Measurements from ENCODE around the gene BRICD5. TPM values are rescaled to one million over a fixed set of nuclear protein-coding genes. Genes with fewer than 3 reads are reported as not detected.
"Not testable (repeated sequence)": the region's sequence is repeated elsewhere in the genome, so short reads cannot be mapped to it uniquely, and the experiment has no call there.

BRICD5 gene
- total RNA-seq, 6 experiments from 2014 or later, result 1.1 to 2.6 (median 1.8) TPM

GRCh38 chr16:2205104-2205966 is 5.3 kb downstream of the BRICD5 start, which contains the start of gene MLST8:
MLST8 (plus strand) TSS chr16:2205454; CDS start chr16:2206086, 632 bp downstream.
- no peaks in the 10 kb centered on the region for H3K9me3 Mint-ChIP-seq

DNA sequence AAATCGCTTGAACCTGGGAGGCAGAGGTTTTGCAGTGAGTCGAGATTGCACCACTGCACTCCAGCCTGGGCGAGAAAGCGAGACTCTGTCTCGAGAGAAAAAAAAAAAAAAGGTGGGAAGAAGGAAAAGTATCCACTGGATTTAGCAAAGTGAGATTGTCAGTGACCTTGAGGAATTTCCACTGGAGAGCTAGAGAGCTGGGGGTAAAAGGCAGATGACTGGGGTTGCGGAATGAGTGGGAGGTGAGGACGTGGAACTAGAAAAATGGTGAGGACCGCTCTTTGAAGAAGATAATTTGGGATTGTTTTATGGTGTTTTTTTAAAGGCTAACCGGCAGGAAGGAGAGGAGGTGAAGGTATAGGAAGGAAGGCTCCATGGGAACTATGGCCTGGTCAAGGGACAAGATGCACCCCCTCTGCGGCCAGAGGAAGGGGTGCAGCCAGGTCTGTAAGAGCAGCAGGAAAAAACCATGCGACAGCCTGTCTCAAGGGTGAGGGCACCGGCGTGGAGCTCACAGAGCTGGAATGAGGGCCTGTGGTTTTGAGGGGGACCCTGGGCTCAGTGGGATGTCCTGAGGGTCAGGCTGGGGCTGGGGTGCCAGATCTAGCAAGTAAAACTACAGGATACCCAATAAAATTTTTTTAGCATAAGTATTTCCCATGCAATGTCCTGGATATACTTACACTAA is 6.1 kb downstream of the BRICD5 start:
- peaks cover 6% of the 10 kb centered on the region for H3K27me3 Mint-ChIP-seq (ENCODE audit: insufficient read depth)

More at GRCh38 chr16:2205104-2205966, 5.3 kb downstream of the BRICD5 start, which contains the start of gene MLST8:
- peak within 1 kb of the TSS; percentile 73 for H3K27ac Mint-ChIP-seq
- H3K4me1 Mint-ChIP-seq (ENCODE audit: low read depth), result peaks cover 13% of the 10 kb centered on the region
- peak; percentile 58 for DNase-seq
- H3K4me3 Mint-ChIP-seq, result peak within 1 kb of the TSS; percentile 86
- TF ChIP-seq, protein P1, sequence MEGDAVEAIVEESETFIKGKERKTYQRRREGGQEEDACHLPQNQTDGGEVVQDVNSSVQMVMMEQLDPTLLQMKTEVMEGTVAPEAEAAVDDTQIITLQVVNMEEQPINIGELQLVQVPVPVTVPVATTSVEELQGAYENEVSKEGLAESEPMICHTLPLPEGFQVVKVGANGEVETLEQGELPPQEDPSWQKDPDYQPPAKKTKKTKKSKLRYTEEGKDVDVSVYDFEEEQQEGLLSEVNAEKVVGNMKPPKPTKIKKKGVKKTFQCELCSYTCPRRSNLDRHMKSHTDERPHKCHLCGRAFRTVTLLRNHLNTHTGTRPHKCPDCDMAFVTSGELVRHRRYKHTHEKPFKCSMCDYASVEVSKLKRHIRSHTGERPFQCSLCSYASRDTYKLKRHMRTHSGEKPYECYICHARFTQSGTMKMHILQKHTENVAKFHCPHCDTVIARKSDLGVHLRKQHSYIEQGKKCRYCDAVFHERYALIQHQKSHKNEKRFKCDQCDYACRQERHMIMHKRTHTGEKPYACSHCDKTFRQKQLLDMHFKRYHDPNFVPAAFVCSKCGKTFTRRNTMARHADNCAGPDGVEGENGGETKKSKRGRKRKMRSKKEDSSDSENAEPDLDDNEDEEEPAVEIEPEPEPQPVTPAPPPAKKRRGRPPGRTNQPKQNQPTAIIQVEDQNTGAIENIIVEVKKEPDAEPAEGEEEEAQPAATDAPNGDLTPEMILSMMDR (IDR thresholded peaks at IDR 0.05), result peak; percentile 51
- peaks cover 6% of the 10 kb centered on the region for H3K27me3 Mint-ChIP-seq (ENCODE audit: insufficient read depth)
- peaks cover 11% of the 10 kb centered on the region; the same call in 1 of the 2 replicates for H3K36me3 Mint-ChIP-seq (ENCODE audit: low read depth)

GRCh38 chr16:2203119-2203688 is 7.5 kb downstream of the BRICD5 start:
- not testable (repeated sequence) for H3K27ac Mint-ChIP-seq, H3K9me3 Mint-ChIP-seq, DNase-seq
- Mint-ChIP-seq H3K27me3 (ENCODE audit: insufficient read depth) (peaks cover 12% of the 10 kb centered on the region), H3K4me3 (peak overlapping the region; percentile 30; the same call in 1 of the 2 replicates), H3K36me3 (ENCODE audit: low read depth) (peaks cover 11% of the 10 kb centered on the region; the same call in 1 of the 2 replicates), H3K4me1 (ENCODE audit: low read depth) (peaks cover 13% of the 10 kb centered on the region)

More for the DNA sequence above, 6.1 kb downstream of the BRICD5 start:
- Mint-ChIP-seq H3K4me3 (peak overlapping the region; percentile 79), H3K4me1 (ENCODE audit: low read depth) (peaks cover 13% of the 10 kb centered on the region), H3K9me3 (no peaks in the 10 kb centered on the region), H3K27ac (peak overlapping the region; percentile 37), H3K36me3 (ENCODE audit: low read depth) (peaks cover 11% of the 10 kb centered on the region; the same call in 1 of the 2 replicates)
- DNase-seq, result no peak
- TF ChIP-seq, protein P1 (IDR thresholded peaks at IDR 0.05), result no peak

DNA sequence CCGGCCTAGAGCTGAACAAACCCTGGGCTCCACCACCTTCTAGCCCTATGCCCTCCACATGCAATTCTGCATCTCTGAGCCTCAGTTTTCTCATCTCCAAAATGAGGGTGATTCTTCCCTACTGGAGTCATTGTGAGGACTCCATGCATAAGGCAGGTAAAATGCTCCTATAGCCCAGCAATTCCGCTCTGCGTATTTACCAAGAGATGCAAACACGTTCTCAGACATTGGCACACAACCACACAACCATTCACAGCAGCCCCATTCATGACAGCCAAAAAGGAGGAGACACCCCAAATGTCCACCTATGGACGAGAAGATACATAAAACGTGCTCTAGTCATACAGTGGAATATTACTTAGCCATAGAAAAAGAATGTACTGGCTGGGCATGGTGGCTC is 10.3 kb downstream of the BRICD5 start:
- Mint-ChIP-seq H3K9me3 (no peaks in the 10 kb centered on the region), H3K27ac (no peak overlapping the region), H3K4me1 (ENCODE audit: low read depth) (peaks cover 7% of the 10 kb centered on the region), H3K4me3 (no peak overlapping the region), H3K36me3 (ENCODE audit: low read depth) (no peaks in the 10 kb centered on the region), H3K27me3 (ENCODE audit: insufficient read depth) (peaks cover 16% of the 10 kb centered on the region)
- TF ChIP-seq, protein P1 (IDR thresholded peaks at IDR 0.05), result no peak
- no peak for DNase-seq

- Mint-ChIP-seq H3K4me1 (ENCODE audit: low read depth) (peaks cover 5% of the 10 kb centered on the region), H3K27me3 (ENCODE audit: insufficient read depth) (peaks cover 18% of the 10 kb centered on the region), H3K36me3 (ENCODE audit: low read depth) (no peaks in the 10 kb centered on the region), H3K4me3 (no peak overlapping the region), H3K9me3 (no peaks in the 10 kb centered on the region), H3K27ac (no peak overlapping the region)
- no peak for DNase-seq
- TF ChIP-seq, protein P1 (IDR thresholded peaks at IDR 0.05), result no peak
Measured at GRCh38 chr16:2199621-2200139, 11.0 kb downstream of the BRICD5 start.
